COLO668 (cell line): Measurements from ENCODE around the gene SYT7.
A peak's percentile ranks its signal among the peaks of the same experiment; 100 is the strongest.

ENCODE experiments used
- DNase-seq: peaks from one replicate; lab custom pipeline; 2025; ENCODE audit not compliant: unreplicated experiment; lab: John Stamatoyannopoulos, UW

The SYT7 gene

GRCh38 chr11:61555051-61555969 is 25.6 kb downstream of the SYT7 start:
- peak; percentile 20 for DNase-seq

- DNase-seq: peak; percentile 34
These were observed 26.5 kb downstream of the SYT7 start for GRCh38 chr11:61554172-61554988.

- DNase-seq: peak; percentile 82
These were observed 27.3 kb downstream of the SYT7 start for GRCh38 chr11:61553373-61554171.

GRCh38 chr11:61552108-61552635 is 28.7 kb downstream of the SYT7 start:
- no peak for DNase-seq

GRCh38 chr11:61551634-61552033 is 29.2 kb downstream of the SYT7 start:
- DNase-seq: no peak

GRCh38 chr11:61550665-61551227 is 30.1 kb downstream of the SYT7 start:
- DNase-seq: no peak

- DNase-seq: no peak
These were observed 31.0 kb downstream of the SYT7 start for GRCh38 chr11:61549662-61550568.

- no peak for DNase-seq
These were observed 31.7 kb downstream of the SYT7 start for GRCh38 chr11:61549177-61549576.

GRCh38 chr11:61547246-61547645 is 33.6 kb downstream of the SYT7 start:
- no peak for DNase-seq

- no peak for DNase-seq
These were observed 34.2 kb downstream of the SYT7 start for GRCh38 chr11:61546663-61547062.

- no peak for DNase-seq
These were observed 35.0 kb downstream of the SYT7 start for GRCh38 chr11:61545921-61546320.

GRCh38 chr11:61545341-61545740 is 35.5 kb downstream of the SYT7 start:
- DNase-seq: no peak

GRCh38 chr11:61544466-61544865 is 36.4 kb downstream of the SYT7 start:
- no peak for DNase-seq

GRCh38 chr11:61543606-61544306 is 37.1 kb downstream of the SYT7 start:
- DNase-seq: no peak

- DNase-seq: no peak
These were observed 38.2 kb downstream of the SYT7 start for GRCh38 chr11:61542705-61543104.

- peak; percentile 43 for DNase-seq
These were observed 38.8 kb downstream of the SYT7 start for GRCh38 chr11:61542024-61542461.

GRCh38 chr11:61541598-61541997 is 39.3 kb downstream of the SYT7 start:
- peak; percentile 63 for DNase-seq

GRCh38 chr11:61540528-61540927 is 40.3 kb downstream of the SYT7 start:
- DNase-seq: no peak

- DNase-seq: no peak
These were observed 41.0 kb downstream of the SYT7 start for GRCh38 chr11:61539831-61540357.
